ENCODE results near the gene SCAF8. TPM values are rescaled to one million over a fixed set of nuclear protein-coding genes. Genes with fewer than 3 reads are reported as not detected.
"Not testable (repeated sequence)": the region's sequence is repeated elsewhere in the genome, so short reads cannot be mapped to it uniquely, and the experiment has no call there.

The SCAF8 gene
- total RNA-seq, 1 experiment from 2014 or later = 28.6 TPM

DNA sequence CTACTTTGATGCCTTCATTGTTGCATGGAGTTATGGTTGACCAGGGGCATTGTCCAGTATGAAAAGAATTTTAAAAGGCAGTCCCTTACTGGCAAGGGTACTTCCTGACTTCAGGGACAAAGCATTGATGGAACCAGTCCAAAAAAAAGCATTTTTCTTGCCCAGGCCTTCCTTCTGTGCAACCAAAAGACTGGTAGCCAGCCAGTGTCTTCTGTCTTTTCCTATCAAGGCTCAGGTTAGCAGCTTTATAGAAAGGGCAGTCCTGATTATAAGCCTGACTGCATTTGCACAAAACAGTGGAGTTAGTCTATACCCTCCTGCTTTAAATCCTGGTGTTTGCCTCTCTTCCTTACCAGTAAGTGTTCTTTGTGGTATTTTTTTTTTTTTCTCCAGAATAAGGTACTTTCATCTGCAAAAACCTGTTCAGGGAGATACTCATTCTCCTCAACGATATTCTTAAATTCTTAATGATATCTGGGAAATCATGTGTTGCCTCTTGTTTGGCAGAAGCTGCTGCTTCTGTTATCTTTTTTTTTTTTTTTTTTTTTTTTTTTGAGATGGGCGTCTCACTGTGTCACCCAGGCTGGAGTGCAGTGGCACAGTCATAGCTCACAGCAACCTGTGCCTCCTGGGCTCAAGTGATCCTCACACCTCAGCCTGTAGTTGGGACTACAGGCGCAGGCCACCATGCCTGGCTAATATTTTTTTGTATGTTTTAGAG lies 33.9 kb downstream of the SCAF8 start:
- DNase-seq = no peak
- TF ChIP-seq, protein P1, sequence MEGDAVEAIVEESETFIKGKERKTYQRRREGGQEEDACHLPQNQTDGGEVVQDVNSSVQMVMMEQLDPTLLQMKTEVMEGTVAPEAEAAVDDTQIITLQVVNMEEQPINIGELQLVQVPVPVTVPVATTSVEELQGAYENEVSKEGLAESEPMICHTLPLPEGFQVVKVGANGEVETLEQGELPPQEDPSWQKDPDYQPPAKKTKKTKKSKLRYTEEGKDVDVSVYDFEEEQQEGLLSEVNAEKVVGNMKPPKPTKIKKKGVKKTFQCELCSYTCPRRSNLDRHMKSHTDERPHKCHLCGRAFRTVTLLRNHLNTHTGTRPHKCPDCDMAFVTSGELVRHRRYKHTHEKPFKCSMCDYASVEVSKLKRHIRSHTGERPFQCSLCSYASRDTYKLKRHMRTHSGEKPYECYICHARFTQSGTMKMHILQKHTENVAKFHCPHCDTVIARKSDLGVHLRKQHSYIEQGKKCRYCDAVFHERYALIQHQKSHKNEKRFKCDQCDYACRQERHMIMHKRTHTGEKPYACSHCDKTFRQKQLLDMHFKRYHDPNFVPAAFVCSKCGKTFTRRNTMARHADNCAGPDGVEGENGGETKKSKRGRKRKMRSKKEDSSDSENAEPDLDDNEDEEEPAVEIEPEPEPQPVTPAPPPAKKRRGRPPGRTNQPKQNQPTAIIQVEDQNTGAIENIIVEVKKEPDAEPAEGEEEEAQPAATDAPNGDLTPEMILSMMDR (IDR thresholded peaks at IDR 0.05; ENCODE audit: unreplicated experiment) = no peak
- Mint-ChIP-seq H3K4me3 (ENCODE audit: low read depth, unreplicated experiment) (no peak overlapping the region), H3K27ac (ENCODE audit: unreplicated experiment) (no peak overlapping the region), H3K9me3 (ENCODE audit: low read depth, unreplicated experiment) (no peaks in the 10 kb centered on the region), H3K27me3 (ENCODE audit: unreplicated experiment) (no peaks in the 10 kb centered on the region), H3K4me1 (ENCODE audit: low read depth, unreplicated experiment) (peaks cover 17% of the 10 kb centered on the region), H3K36me3 (ENCODE audit: insufficient read depth, unreplicated experiment) (no peaks in the 10 kb centered on the region)
- BruUV-seq (replicated peaks) = no TSS peak
- intact Hi-C loops (cut with micrococcal nuclease; ENCODE audit: unreplicated experiment) = no loop called here
- CTCF ChIA-PET = no interaction called here

DNA sequence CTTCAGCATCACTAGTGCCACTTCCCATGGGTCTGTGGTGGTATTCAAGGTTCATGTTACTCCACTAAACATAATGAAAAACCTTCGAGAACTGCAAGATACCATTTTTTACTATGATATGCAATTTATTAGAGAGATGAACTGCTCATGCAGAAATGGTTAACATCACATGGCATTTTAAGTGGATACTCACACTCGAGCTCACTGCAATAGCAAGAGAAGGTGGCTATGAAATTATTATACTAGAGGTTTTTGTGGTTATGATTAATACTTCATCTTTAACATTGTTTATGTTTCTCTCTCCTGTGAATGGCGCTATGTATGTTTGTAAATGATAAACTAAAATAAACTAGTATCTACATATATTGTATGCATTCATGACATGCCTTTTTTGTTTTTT lies 35.1 kb downstream of the SCAF8 start:
- Mint-ChIP-seq H3K4me3 (ENCODE audit: low read depth, unreplicated experiment) (no peak overlapping the region), H3K9me3 (ENCODE audit: low read depth, unreplicated experiment) (no peaks in the 10 kb centered on the region), H3K27ac (ENCODE audit: unreplicated experiment) (no peak overlapping the region), H3K36me3 (ENCODE audit: insufficient read depth, unreplicated experiment) (no peaks in the 10 kb centered on the region), H3K27me3 (ENCODE audit: unreplicated experiment) (no peaks in the 10 kb centered on the region), H3K4me1 (ENCODE audit: low read depth, unreplicated experiment) (peaks cover 15% of the 10 kb centered on the region)
- CTCF ChIA-PET = no interaction called here
- DNase-seq = no peak
- TF ChIP-seq, protein P1 (IDR thresholded peaks at IDR 0.05; ENCODE audit: unreplicated experiment) = no peak
- intact Hi-C loops (cut with micrococcal nuclease; ENCODE audit: unreplicated experiment) = no loop called here
- no TSS peak for BruUV-seq (replicated peaks)

DNA sequence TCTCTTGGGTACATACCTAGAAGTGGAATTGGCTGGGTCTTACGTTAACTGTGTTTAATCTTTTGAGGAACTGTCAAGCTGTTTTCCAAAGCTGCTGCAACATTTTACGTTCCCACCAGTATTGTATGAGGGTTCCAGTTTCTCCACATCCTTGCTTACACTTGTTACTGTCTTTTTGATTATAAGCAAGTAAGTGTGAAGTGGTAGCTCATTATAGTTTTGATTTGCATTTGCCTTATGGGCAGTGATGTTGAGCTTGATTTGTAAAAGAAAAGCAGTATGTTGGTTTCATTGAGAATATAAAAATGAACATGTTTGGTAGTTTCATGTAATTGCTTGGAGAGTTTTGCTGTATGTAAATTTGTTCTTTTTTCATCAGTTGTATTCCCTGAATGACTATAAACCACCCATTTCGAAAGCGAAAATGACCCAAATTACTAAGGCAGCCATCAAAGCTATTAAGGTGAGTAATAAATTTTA lies 40.4 kb downstream of the SCAF8 start:
- CTCF ChIA-PET = interaction anchor here (0.5 kb wide), 1 partner anchor 263 kb away, joined by 4 read pairs; the partner anchor contains the start of gene CNKSR3
- H3K4me1 Mint-ChIP-seq (ENCODE audit: low read depth, unreplicated experiment) = no peaks in the 10 kb centered on the region
- TF ChIP-seq, protein P1 (IDR thresholded peaks at IDR 0.05; ENCODE audit: unreplicated experiment) = no peak
- H3K9me3 Mint-ChIP-seq (ENCODE audit: low read depth, unreplicated experiment) = no peaks in the 10 kb centered on the region
- no peak overlapping the region for H3K27ac Mint-ChIP-seq (ENCODE audit: unreplicated experiment)
- BruUV-seq (replicated peaks) = no TSS peak
- no peaks in the 10 kb centered on the region for H3K27me3 Mint-ChIP-seq (ENCODE audit: unreplicated experiment)
- H3K36me3 Mint-ChIP-seq (ENCODE audit: insufficient read depth, unreplicated experiment) = no peaks in the 10 kb centered on the region
- no peak for DNase-seq
- H3K4me3 Mint-ChIP-seq (ENCODE audit: low read depth, unreplicated experiment) = no peak overlapping the region
- intact Hi-C loops (cut with micrococcal nuclease; ENCODE audit: unreplicated experiment) = no loop called here

DNA sequence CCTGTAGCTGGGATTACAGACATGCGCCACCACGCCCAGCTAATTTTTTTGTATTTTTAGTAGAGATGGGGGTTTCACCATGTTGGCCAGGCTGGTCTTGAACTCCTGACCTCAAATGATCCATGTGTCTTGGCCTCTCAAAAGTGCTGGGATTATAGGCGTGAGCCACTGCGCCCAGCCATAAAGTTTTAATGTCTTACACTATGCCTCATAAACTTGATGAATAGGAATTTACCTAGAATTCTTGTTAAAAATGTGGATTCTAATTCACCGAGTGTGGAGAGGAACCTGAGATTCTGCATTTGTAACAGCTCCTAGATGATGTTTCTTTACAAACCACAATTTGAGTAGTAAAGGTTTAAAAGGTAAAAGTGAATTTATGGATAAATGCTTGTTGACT lies 45.9 kb downstream of the SCAF8 start:
- H3K4me3 Mint-ChIP-seq (ENCODE audit: low read depth, unreplicated experiment); H3K27me3 Mint-ChIP-seq (ENCODE audit: unreplicated experiment); H3K36me3 Mint-ChIP-seq (ENCODE audit: insufficient read depth, unreplicated experiment); intact Hi-C loops (cut with micrococcal nuclease; ENCODE audit: unreplicated experiment); DNase-seq; H3K27ac Mint-ChIP-seq (ENCODE audit: unreplicated experiment); H3K4me1 Mint-ChIP-seq (ENCODE audit: low read depth, unreplicated experiment); H3K9me3 Mint-ChIP-seq (ENCODE audit: low read depth, unreplicated experiment); BruUV-seq (replicated peaks); CTCF ChIA-PET: not testable (repeated sequence)

DNA sequence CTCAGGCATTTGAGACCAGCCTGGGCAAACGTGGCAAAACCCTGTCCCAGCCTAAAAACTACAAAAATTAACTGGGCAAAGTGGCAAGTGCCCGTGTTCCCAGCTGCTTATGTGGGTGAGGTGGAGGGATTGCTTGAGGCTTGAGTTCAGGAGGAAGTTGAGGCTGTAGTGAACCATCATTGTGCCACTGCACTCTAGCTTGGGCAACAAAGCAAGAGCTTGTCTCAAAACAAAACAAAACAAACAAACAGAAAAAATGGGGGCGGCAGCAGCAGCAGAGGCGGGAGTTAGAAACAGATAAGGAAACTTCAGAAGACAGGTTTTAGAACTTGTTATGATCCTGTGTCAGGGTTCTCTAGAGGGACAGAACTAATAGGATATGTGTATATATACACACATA lies 49.0 kb downstream of the SCAF8 start:
- BruUV-seq (replicated peaks) = no TSS peak
- no peak for DNase-seq
- peaks cover 10% of the 10 kb centered on the region for H3K36me3 Mint-ChIP-seq (ENCODE audit: insufficient read depth, unreplicated experiment)
- TF ChIP-seq, protein P1 (IDR thresholded peaks at IDR 0.05; ENCODE audit: unreplicated experiment) = no peak
- H3K27me3 Mint-ChIP-seq (ENCODE audit: unreplicated experiment) = no peaks in the 10 kb centered on the region
- intact Hi-C loops (cut with micrococcal nuclease; ENCODE audit: unreplicated experiment) = no loop called here
- H3K9me3 Mint-ChIP-seq (ENCODE audit: low read depth, unreplicated experiment) = no peaks in the 10 kb centered on the region
- no peak overlapping the region for H3K27ac Mint-ChIP-seq (ENCODE audit: unreplicated experiment)
- CTCF ChIA-PET = no interaction called here
- H3K4me3 Mint-ChIP-seq (ENCODE audit: low read depth, unreplicated experiment) = no peak overlapping the region
- H3K4me1 Mint-ChIP-seq (ENCODE audit: low read depth, unreplicated experiment) = peaks cover 18% of the 10 kb centered on the region

Data from Calu3 (cell line).